Measurements from ENCODE around the gene GPR179. TPM values are rescaled to one million over a fixed set of nuclear protein-coding genes. Genes with fewer than 3 reads are reported as not detected.
"Not testable (repeated sequence)": the region's sequence is repeated elsewhere in the genome, so short reads cannot be mapped to it uniquely, and the experiment has no call there.

GPR179 gene
- polyA plus RNA-seq, 1 donor = 0.28 TPM

GRCh38 chr17:38324772-38325171 lies 19.0 kb downstream of the GPR179 start:
- no peak for DNase-seq

GRCh38 chr17:38324141-38324697 lies 19.5 kb downstream of the GPR179 start:
- DNase-seq = no peak

GRCh38 chr17:38322897-38323296 lies 20.9 kb downstream of the GPR179 start:
- no peak for DNase-seq

- DNase-seq = peak; percentile 39
Observed at GRCh38 chr17:38322156-38322779, 21.5 kb downstream of the GPR179 start.

GRCh38 chr17:38320482-38320881 lies 23.3 kb downstream of the GPR179 start:
- DNase-seq = no peak

- DNase-seq = no peak
Observed at GRCh38 chr17:38317081-38317480, 26.7 kb downstream of the GPR179 start.

- no peak for DNase-seq
Observed at GRCh38 chr17:38315497-38315896, 28.3 kb downstream of the GPR179 start.

GRCh38 chr17:38296834-38297517 lies 46.8 kb downstream of the GPR179 start, which contains the start of gene MRPL45:
TSS of gene MRPL45 (plus strand) at chr17:38297168. CDS start at chr17:38297184, 16 bp downstream.
- DNase-seq = peak; percentile 95

- DNase-seq = not testable (repeated sequence)
Observed at GRCh38 chr17:38295602-38296365, 48.0 kb downstream of the GPR179 start.

- not testable (repeated sequence) for DNase-seq
Observed at GRCh38 chr17:38289760-38290159, 54.0 kb downstream of the GPR179 start.

- DNase-seq = not testable (repeated sequence)
Observed at GRCh38 chr17:38288217-38288827, 55.4 kb downstream of the GPR179 start.

GRCh38 chr17:38286501-38287091 lies 57.2 kb downstream of the GPR179 start:
- DNase-seq = peak; percentile 38

- DNase-seq = not testable (repeated sequence)
Observed at GRCh38 chr17:38285994-38286393, 57.8 kb downstream of the GPR179 start.

Other genes starting within 250 kb of the GPR179 start
- not detected for gene TBC1D3E, start 216.0 kb downstream of the GPR179 start, polyA plus RNA-seq (ENCODE audit: insufficient read length)
- not detected for gene TBC1D3, start 151.4 kb downstream of the GPR179 start, polyA plus RNA-seq (ENCODE audit: insufficient read length)
- 64.7 TPM for gene MRPL45, start 46.8 kb downstream of the GPR179 start, polyA plus RNA-seq (ENCODE audit: insufficient read length)
- gene SOCS7, start 7.9 kb upstream of the GPR179 start, polyA plus RNA-seq (ENCODE audit: insufficient read length) = 22.2 TPM
- gene ARHGAP23, start 84.5 kb upstream of the GPR179 start, polyA plus RNA-seq (ENCODE audit: insufficient read length) = 50.5 TPM

All from left kidney (tissue), 2 donors.